Keratinocyte (primary cell): ENCODE results near the gene MKX. TPM values are rescaled to one million over a fixed set of nuclear protein-coding genes. Genes with fewer than 3 reads are reported as not detected.

Experiments
- DNase-seq: peaks from one replicate; pipeline ENCODE4 v3.0.0-alpha.2; 2011; ENCODE audit warnings: low read depth, missing footprints, low spot score
- FAIRE-seq: peaks from 2 replicates; lab custom pipeline; 2011; peaks lifted over from hg19 to GRCh38; lab: Jason Lieb, UNC
- H2AFZ ChIP-seq: 2 replicates; pipeline ENCODE4 v1.6.0; 2012; ENCODE audit warnings: low read length, control low read depth, inconsistent platforms; ENCODE audit not compliant: control insufficient read depth
- H3K27ac ChIP-seq: 2 replicates; pipeline ENCODE4 v1.5.1; 2011; ENCODE audit warnings: low read length; ENCODE audit not compliant: control insufficient read depth, insufficient read depth
- H3K27me3 ChIP-seq: 3 replicates; pipeline ENCODE4 v1.6.0; 2011; ENCODE audit warnings: low read length; ENCODE audit not compliant: control insufficient read depth, insufficient read depth; ENCODE audit errors: extremely low read depth
- H3K36me3 ChIP-seq, 2 experiments: 2 replicates in 1 of 2; 3 replicates in 1 of 2; pipeline ENCODE4 v1.5.1; 2011; ENCODE audit warnings: low read length in 2 of 2, mild to moderate bottlenecking in 1 of 2; ENCODE audit not compliant: control insufficient read depth in 2 of 2, insufficient read depth in 2 of 2; ENCODE audit errors: extremely low read depth in 1 of 2
- H3K4me1 ChIP-seq: 3 replicates; pipeline ENCODE4 v1.5.1; 2011; ENCODE audit warnings: low read length; ENCODE audit not compliant: control insufficient read depth, insufficient read depth; ENCODE audit errors: extremely low read depth
- H3K4me2 ChIP-seq: 3 replicates; pipeline ENCODE4 v1.6.0; 2011; ENCODE audit warnings: low read depth, low read length; ENCODE audit not compliant: control insufficient read depth, insufficient read depth; ENCODE audit errors: extremely low read depth
- H3K4me3 ChIP-seq, 3 experiments: fragments of 200-600 bp in 1 of 3; sonication (generic) in 1 of 3; 2 replicates in 2 of 3; 3 replicates in 1 of 3; pipeline ENCODE4 v1.5.1; 2011 to 2016; ENCODE audit warnings: low read length in 3 of 3, mild to moderate bottlenecking in 3 of 3, control low read depth in 2 of 3, inconsistent platforms in 1 of 3, low read depth in 1 of 3, mixed read lengths in 1 of 3, mixed run types in 1 of 3, moderate library complexity in 1 of 3; ENCODE audit not compliant: control insufficient read depth in 2 of 3, insufficient read depth in 2 of 3; ENCODE audit errors: extremely low read depth in 1 of 3
- H3K79me2 ChIP-seq: 2 replicates; pipeline ENCODE4 v1.6.0; 2012; ENCODE audit warnings: low read length; ENCODE audit not compliant: control insufficient read depth, insufficient read depth
- H3K9ac ChIP-seq: 3 replicates; pipeline ENCODE4 v1.6.0; 2011; ENCODE audit warnings: low read length; ENCODE audit not compliant: control insufficient read depth, insufficient read depth; ENCODE audit errors: extremely low read depth
- H3K9me1 ChIP-seq: 3 replicates; pipeline ENCODE4 v1.6.0; 2011; ENCODE audit warnings: low read length; ENCODE audit not compliant: control insufficient read depth, insufficient read depth; ENCODE audit errors: extremely low read depth
- H3K9me3 ChIP-seq: 2 replicates; pipeline ENCODE4 v1.5.1; 2012; ENCODE audit warnings: low read depth, low read length; ENCODE audit not compliant: control insufficient read depth
- H4K20me1 ChIP-seq: 3 replicates; pipeline ENCODE4 v1.6.0; 2011; ENCODE audit warnings: low read length; ENCODE audit not compliant: control insufficient read depth, insufficient read depth; ENCODE audit errors: extremely low read depth
- EZH2 ChIP-seq: IDR thresholded peaks from one replicate; pipeline ENCODE4 v1.6.1; 2012; ENCODE audit warnings: inconsistent platforms, mild to moderate bottlenecking, low read length, moderate library complexity
- dilution Hi-C: fragments of 300-500 bp; cut with MboI; formaldehyde crosslinking; loops from one replicate; pipeline ENCODE4 v1.7.0; 2020; ENCODE audit warnings: low sequenced_read_pairs; ENCODE audit not compliant: extremely low pct_ligation_motif_present
- polyA plus RNA-seq, 5 experiments: library from polyadenylated mRNA; depleted of rRNA in 3 of 5; stranded (reverse) in 3 of 5; stranded (forward) in 1 of 5; unstranded in 1 of 5; fragments of >200 nt; gene quantifications; 1 replicate in 1 of 5; 2 replicates in 3 of 5; 3 replicates in 1 of 5; pipeline versions ENCODE4 v1.2.1 to v1.2.3, GENCODE V29; 2011 to 2012; ENCODE audit warnings: missing spikeins in 2 of 5, low read depth in 1 of 5, low replicate concordance in 1 of 5
- TF ChIP-seq, protein P1 (sequence below), 3 experiments: IDR thresholded peaks in 1 of 3; conservative IDR thresholded peaks in 1 of 3; optimal IDR thresholded peaks in 1 of 3; 2 replicates in 2 of 3; 3 replicates in 1 of 3; pipeline versions ENCODE3 to v1.5.1; 2011; ENCODE audit warnings: low read length in 3 of 3, mild to moderate bottlenecking in 3 of 3, moderate library complexity in 2 of 3, control low read depth in 1 of 3, inconsistent platforms in 1 of 3; ENCODE audit not compliant: insufficient read depth in 2 of 3; ENCODE audit errors: extremely low read depth in 1 of 3

The MKX gene
- polyA plus RNA-seq, 1 donor (not counting 4 experiments of a cell fraction or from before 2014, with no cell fraction given): 0.04 TPM

DNA sequence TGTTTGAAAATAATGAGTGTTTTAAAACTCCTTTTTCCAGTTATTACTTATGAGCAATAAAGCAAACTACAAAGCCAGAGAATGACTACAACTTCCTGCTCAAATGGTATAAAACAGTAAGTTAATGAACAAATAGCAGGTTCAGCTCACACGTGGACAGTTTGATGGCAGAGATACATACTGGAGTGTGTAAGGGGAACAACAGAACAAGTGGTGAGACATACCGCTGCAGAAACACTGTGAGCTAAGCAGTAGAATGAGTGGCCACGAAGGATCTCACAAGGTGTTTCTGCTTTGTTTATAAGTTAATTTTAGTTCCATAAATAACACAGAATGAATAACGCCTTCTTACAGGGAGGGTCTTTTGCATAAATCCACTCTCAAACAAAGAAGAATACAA, 3.0 kb upstream of the MKX start:
- peaks cover 37% of the 10 kb centered on the region for H3K27me3 ChIP-seq

DNA sequence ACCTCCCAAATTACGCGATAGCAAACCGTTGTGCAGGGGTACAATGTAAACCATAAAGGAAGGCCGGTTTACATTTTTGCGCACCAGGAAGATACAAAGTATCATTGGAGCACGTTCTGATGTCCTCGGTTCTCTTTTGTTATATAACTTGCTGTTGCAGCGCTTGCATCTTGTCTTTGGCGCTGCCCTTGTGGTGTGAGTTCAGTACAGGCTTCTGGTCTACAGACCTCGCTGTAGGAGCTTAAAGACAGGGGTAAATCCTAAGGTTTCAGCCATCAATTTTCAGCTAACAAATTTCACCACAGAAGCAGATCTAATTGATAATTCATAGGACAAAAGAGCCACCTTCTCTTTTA, 1.5 kb upstream of the MKX start:
- H3K9ac ChIP-seq: no peak overlapping the region
- DNase-seq (no peak), FAIRE-seq (no peak)
- H2AFZ ChIP-seq: no peak overlapping the region
- H3K27me3 ChIP-seq: peaks cover 52% of the 10 kb centered on the region
- no peaks in the 10 kb centered on the region for H3K79me2 ChIP-seq
- no peak overlapping the region for H3K4me3 ChIP-seq
- H3K36me3 ChIP-seq: no peaks in the 10 kb centered on the region
- H3K9me3 ChIP-seq: no peaks in the 10 kb centered on the region
- dilution Hi-C loops: no loop called here
- no peak overlapping the region for H3K4me2 ChIP-seq
- no peak overlapping the region for H3K27ac ChIP-seq
- TF ChIP-seq, protein P1, sequence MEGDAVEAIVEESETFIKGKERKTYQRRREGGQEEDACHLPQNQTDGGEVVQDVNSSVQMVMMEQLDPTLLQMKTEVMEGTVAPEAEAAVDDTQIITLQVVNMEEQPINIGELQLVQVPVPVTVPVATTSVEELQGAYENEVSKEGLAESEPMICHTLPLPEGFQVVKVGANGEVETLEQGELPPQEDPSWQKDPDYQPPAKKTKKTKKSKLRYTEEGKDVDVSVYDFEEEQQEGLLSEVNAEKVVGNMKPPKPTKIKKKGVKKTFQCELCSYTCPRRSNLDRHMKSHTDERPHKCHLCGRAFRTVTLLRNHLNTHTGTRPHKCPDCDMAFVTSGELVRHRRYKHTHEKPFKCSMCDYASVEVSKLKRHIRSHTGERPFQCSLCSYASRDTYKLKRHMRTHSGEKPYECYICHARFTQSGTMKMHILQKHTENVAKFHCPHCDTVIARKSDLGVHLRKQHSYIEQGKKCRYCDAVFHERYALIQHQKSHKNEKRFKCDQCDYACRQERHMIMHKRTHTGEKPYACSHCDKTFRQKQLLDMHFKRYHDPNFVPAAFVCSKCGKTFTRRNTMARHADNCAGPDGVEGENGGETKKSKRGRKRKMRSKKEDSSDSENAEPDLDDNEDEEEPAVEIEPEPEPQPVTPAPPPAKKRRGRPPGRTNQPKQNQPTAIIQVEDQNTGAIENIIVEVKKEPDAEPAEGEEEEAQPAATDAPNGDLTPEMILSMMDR (optimal IDR thresholded peaks at IDR 0.05 in 1 of 3, IDR thresholded peaks at IDR 0.05 in 1 of 3, conservative IDR thresholded peaks at IDR 0.05 in 1 of 3; ENCODE audit: extremely low read depth in 1 of 3, insufficient read depth in 2 of 3, low read length in 3 of 3): no peak
- TF ChIP-seq EZH2: no peak
- peaks cover 15% of the 10 kb centered on the region for H3K4me1 ChIP-seq
- H4K20me1 ChIP-seq: no peaks in the 10 kb centered on the region
- no peaks in the 10 kb centered on the region for H3K9me1 ChIP-seq

More for the DNA sequence above, 3.0 kb upstream of the MKX start:
- dilution Hi-C loops: no loop called here
- Histone ChIP-seq H3K9me1 (no peaks in the 10 kb centered on the region), H3K4me1 (peaks cover 12% of the 10 kb centered on the region), H3K79me2 (no peaks in the 10 kb centered on the region), H4K20me1 (no peaks in the 10 kb centered on the region), H3K9ac (no peak overlapping the region), H2AFZ (no peak overlapping the region), H3K9me3 (no peaks in the 10 kb centered on the region), H3K36me3 (no peaks in the 10 kb centered on the region), H3K4me3 (no peak overlapping the region), H3K27ac (no peak overlapping the region), H3K4me2 (no peak overlapping the region)
- TF ChIP-seq EZH2: no peak
- TF ChIP-seq, protein P1 (optimal IDR thresholded peaks at IDR 0.05 in 1 of 3, IDR thresholded peaks at IDR 0.05 in 1 of 3, conservative IDR thresholded peaks at IDR 0.05 in 1 of 3; ENCODE audit: extremely low read depth in 1 of 3, insufficient read depth in 2 of 3, low read length in 3 of 3): no peak
- DNase-seq (no peak), FAIRE-seq (no peak)
